Thyroid gland (tissue), 4 donors: ENCODE results near the gene GATAD2A. TPM values are rescaled to one million over a fixed set of nuclear protein-coding genes. Genes with fewer than 3 reads are reported as not detected.

ENCODE experiments used
- DNase-seq, 2 donors: peaks; one replicate each; pipeline ENCODE4 v3.0.0-alpha.2; 2019
- H3K27ac ChIP-seq, 3 donors: fragments of 200-600 bp; sonication (generic); 1 replicate in 2 of 3; 2 replicates in 1 of 3; pipeline ENCODE4 v1.5.1; 2016 to 2019; ENCODE audit warnings: mild to moderate bottlenecking in 1 of 3, moderate library complexity in 1 of 3
- H3K27me3 ChIP-seq: fragments of 200-600 bp; sonication (generic); one replicate; pipeline ENCODE4 v1.5.1; 2019
- H3K36me3 ChIP-seq, 2 donors: fragments of 200-600 bp; sonication (generic); one replicate each; pipeline ENCODE4 v1.5.1; 2016 to 2019
- H3K4me1 ChIP-seq, 2 donors: fragments of 200-600 bp; sonication (generic); one replicate each; pipeline ENCODE4 v1.5.1; 2017 to 2019
- H3K4me3 ChIP-seq, 3 donors: fragments of 200-600 bp; sonication (generic); replicated peaks in 1 of 3; 1 replicate in 2 of 3; 2 replicates in 1 of 3; pipeline ENCODE4 v1.5.1; 2016; ENCODE audit warnings: mild to moderate bottlenecking in 1 of 3
- H3K9me3 ChIP-seq: fragments of 200-600 bp; sonication (generic); one replicate; pipeline ENCODE4 v1.5.1; 2017
- POLR2A ChIP-seq, 2 donors: fragments of 450-650 bp; IDR thresholded peaks; one replicate each; pipeline ENCODE4 v1.6.1; 2017; ENCODE audit warnings: antibody characterized with exemption in 2 of 2, mild to moderate bottlenecking in 2 of 2, moderate library complexity in 1 of 2
- WGBS, 2 donors: methylation state at CpG; one replicate each; pipeline ENCODE4 v1.1.5; 2017; 5-methylcytosine and 5-hydroxymethylcytosine counted together
- intact Hi-C: fragments of 100-400 bp; cut with DNase I; formaldehyde crosslinking; loops from one replicate; pipeline ENCODE4 v1.15.1; 2023
- total RNA-seq, 4 donors: library from RNA; depleted of rRNA; stranded (reverse); fragments of >200 nt; gene quantifications; one replicate each; pipeline ENCODE4 v1.2.3, GENCODE V29; 2016
- TF ChIP-seq, protein P1 (sequence below), 6 experiments: fragments of 200-600 bp in 3 of 6; fragments of 450-650 bp in 3 of 6; sonication (generic) in 3 of 6; IDR thresholded peaks; one replicate each; pipeline ENCODE4 v1.5.1; 2016 to 2019; ENCODE audit warnings: antibody characterized with exemption in 6 of 6, mild to moderate bottlenecking in 2 of 6, inconsistent platforms in 1 of 6, moderate library complexity in 1 of 6

Gene GATAD2A
- total RNA-seq, 4 donors from 2014 or later: 33.2 to 82.4 (median 51.8) TPM

DNA sequence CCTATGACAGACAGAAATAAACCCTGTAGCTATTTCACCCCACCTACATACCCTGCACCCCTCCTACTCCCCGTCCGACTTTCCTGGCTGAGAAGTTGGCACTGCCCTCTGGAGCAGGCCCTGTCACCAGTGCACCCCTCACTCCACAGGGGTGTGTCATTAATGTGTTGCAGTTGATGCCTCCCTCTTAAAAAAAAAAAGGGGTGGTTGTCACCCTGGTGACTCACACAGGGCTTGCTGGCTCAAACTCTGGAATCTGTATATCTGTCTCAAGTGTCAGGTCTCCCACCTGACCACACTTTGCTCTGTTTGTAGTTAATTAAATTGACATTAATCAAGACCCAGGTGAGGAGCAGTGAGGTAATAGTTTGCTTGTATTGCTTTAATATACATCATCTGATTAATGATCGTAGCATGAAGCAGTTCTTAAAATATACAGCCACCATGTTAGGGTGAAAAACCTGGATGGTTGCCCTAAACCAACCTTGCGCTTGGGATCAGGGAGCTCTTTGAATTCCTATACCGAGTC, 2.0 kb upstream of the GATAD2A start:
- 81 to 83% methylated on average over 5 of the region's 5 CpGs for WGBS, 2 donors
- H3K27ac ChIP-seq: peak overlapping the region in 1 of 3 donors; percentile 15
- intact Hi-C loops: no loop called here
- TF ChIP-seq, protein P1, sequence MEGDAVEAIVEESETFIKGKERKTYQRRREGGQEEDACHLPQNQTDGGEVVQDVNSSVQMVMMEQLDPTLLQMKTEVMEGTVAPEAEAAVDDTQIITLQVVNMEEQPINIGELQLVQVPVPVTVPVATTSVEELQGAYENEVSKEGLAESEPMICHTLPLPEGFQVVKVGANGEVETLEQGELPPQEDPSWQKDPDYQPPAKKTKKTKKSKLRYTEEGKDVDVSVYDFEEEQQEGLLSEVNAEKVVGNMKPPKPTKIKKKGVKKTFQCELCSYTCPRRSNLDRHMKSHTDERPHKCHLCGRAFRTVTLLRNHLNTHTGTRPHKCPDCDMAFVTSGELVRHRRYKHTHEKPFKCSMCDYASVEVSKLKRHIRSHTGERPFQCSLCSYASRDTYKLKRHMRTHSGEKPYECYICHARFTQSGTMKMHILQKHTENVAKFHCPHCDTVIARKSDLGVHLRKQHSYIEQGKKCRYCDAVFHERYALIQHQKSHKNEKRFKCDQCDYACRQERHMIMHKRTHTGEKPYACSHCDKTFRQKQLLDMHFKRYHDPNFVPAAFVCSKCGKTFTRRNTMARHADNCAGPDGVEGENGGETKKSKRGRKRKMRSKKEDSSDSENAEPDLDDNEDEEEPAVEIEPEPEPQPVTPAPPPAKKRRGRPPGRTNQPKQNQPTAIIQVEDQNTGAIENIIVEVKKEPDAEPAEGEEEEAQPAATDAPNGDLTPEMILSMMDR (IDR thresholded peaks at IDR 0.05): no peak
- no peak for TF ChIP-seq POLR2A (IDR thresholded peaks at IDR 0.05)
- peak in 1 of 2 donors; percentile 26 for DNase-seq
- peaks cover 22 to 41% of the 10 kb centered on the region in 2 donors for H3K4me1 ChIP-seq
- no peaks in the 10 kb centered on the region for H3K36me3 ChIP-seq
- H3K27me3 ChIP-seq: no peaks in the 10 kb centered on the region
- no peaks in the 10 kb centered on the region for H3K9me3 ChIP-seq
- no peak overlapping the region for H3K4me3 ChIP-seq

DNA sequence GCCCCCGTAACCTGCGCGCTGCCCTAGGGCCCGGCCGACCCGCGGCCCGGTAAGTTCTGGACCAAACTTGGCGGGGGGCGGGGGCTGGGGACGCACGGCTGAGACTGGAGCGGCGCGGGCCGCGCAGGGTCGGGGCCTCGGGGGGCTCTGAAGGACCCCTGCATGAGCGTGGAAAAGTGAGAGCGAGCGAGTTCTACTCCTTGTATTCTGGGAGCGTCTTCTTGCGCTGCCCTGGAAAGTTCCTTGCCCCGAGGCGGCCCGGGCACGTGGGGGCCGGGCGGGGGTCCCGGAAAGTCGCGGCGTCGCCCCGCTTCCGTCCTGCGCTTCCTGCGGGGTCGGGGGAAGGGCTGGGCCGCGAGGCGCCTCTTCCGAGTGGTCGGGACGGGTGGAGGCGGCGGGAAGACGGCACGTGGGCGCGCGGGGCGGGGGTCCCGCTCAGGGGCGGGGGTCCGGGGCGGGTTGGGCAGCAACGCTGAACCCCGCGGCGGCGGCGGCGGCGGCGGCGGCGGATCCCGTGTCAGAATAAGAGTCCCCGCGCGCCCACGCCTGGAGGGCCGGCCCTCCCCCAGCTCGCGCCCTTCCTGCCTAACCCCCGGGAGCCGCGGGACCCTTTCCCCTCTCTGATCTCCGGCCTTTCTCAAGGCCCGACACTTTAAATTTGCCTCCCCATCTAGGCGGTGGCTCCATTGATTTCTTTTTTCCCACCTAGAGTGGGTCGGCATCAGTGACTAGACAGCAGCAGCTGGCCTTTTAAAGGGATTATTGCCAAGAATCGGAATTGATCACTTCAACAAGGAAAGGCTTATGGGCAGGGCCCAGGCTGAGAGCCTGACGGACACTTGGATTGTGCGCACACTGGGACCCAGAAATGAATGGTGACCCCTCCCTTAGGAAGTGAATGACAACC, 749 bp downstream of the GATAD2A start:
- TF ChIP-seq POLR2A (IDR thresholded peaks at IDR 0.05): no peak
- TF ChIP-seq, protein P1 (IDR thresholded peaks at IDR 0.05): no peak
- peak; percentile 40 to 45 for DNase-seq
- Histone ChIP-seq H3K4me3 (peak overlapping the region; percentile 27 to 93 (median 93)), H3K4me1 (peaks cover 36 to 55% of the 10 kb centered on the region in 2 donors), H3K9me3 (no peaks in the 10 kb centered on the region), H3K27me3 (no peaks in the 10 kb centered on the region), H3K36me3 (no peaks in the 10 kb centered on the region), H3K27ac (peak overlapping the region; percentile 68 to 81 (median 69))
- WGBS, 2 donors: 0 to 2% methylated on average over 12 to 21 of the region's 87 CpGs
- intact Hi-C loops: no loop called here

DNA sequence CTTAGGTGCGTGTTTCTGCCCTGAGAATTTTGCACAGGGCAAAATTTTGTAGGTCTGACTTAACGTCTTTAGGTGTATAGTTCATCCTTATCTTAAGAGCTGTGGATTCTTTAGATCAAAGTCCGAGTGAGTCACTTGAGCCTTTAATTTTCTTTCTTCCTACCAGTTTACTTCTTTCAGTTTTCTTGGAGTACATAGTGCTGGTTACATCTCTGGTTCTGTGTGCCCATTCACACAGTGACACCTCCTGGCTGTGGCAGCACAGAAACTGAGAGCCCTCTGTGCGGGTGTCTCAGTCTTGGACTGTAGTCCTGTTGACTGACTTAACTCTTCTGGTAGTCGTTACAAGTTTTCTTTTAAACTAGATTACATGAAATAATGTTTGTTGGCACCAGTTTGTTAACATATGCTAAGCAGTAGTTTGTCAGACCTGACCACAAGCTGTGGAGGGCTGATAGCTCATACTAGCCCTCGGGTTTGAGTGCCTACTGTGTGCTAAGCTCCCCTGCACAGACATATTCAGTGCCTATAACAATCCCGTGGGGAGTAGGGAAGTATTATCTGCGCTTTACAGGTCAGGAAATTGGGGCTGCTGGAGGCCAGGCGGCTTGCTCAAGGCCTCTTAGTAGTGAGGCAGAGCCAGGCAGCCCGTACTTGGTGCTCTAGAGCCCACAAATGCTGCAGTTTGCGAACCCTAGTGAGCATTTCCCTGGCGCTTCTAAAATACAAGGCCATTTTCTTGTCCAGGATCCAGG, 1.6 kb downstream of the GATAD2A start:
- peak overlapping the region in 2 of 3 donors; percentile 69 to 81 for H3K27ac ChIP-seq
- H3K27me3 ChIP-seq: no peaks in the 10 kb centered on the region
- no peaks in the 10 kb centered on the region for H3K9me3 ChIP-seq
- peak overlapping the region; percentile 27 to 93 (median 93) for H3K4me3 ChIP-seq
- intact Hi-C loops: no loop called here
- DNase-seq: peak in 1 of 2 donors; percentile 37
- TF ChIP-seq, protein P1 (IDR thresholded peaks at IDR 0.05): peak in 3 of 6 experiments; percentile 16 to 28 (median 22)
- TF ChIP-seq POLR2A (IDR thresholded peaks at IDR 0.05): no peak
- H3K36me3 ChIP-seq: no peaks in the 10 kb centered on the region
- 31 to 42% methylated on average over 12 of the region's 12 CpGs for WGBS, 2 donors
- H3K4me1 ChIP-seq: peaks cover 36 to 59% of the 10 kb centered on the region in 2 donors

DNA sequence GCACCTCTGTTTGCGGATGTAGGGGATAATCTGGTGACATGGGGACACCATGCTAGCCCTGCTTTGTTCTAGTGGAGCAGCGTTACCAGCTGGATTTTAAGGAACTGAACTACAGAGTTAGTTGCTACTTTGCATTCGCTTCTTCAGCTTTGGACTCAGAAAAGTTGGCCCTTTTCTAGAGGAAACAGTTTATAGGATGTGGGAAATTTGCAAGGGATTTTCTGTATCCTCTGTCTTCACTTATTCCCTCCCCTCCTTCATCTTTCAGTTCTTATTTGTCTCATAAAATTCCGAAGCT, 2.1 kb downstream of the GATAD2A start:
- Histone ChIP-seq H3K9me3 (no peaks in the 10 kb centered on the region), H3K27me3 (no peaks in the 10 kb centered on the region), H3K4me1 (peaks cover 36 to 59% of the 10 kb centered on the region in 2 donors), H3K36me3 (no peaks in the 10 kb centered on the region), H3K4me3 (peak overlapping the region in 1 of 3 donors; percentile 93), H3K27ac (no peak overlapping the region)
- DNase-seq: no peak
- no peak for TF ChIP-seq POLR2A (IDR thresholded peaks at IDR 0.05)
- TF ChIP-seq, protein P1 (IDR thresholded peaks at IDR 0.05): no peak
- intact Hi-C loops: no loop called here
- 86 to 88% methylated on average over 4 of the region's 4 CpGs for WGBS, 2 donors
